Heart left ventricle (tissue), 13 donors: ENCODE measurements around the gene AFF3.

Source experiments
- POLR2A ChIP-seq, 2 donors: fragments of 450-650 bp; IDR thresholded peaks; one replicate each; pipeline ENCODE4 v1.6.1; 2017; ENCODE audit warnings: antibody characterized with exemption in 2 of 2, mild to moderate bottlenecking in 2 of 2, moderate library complexity in 2 of 2
- TF ChIP-seq, protein P1 (sequence below), 12 donors: fragments of 200-600 bp; sonication (generic) in 4 of 12; IDR thresholded peaks; one replicate each; pipeline versions ENCODE4 v1.5.0 to v1.8.0; 2018 to 2022; ENCODE audit warnings: antibody characterized with exemption in 12 of 12, mild to moderate bottlenecking in 5 of 12
- donor health status: ischemic (EF 13 %, LVEDD 7.1; RV severe dilation, severe dysfunction).
- donor health status: DM: no; HTN: yes; CAD: no.
- donor health status: DM: no; HTN: no; CAD: no.
- donor health status: ischemic (EF 25% LVEDD 6.9; RV normal size, moderate dysfunction).
- donor health status: ischemic (EF 25% LVEDD 5.7; RV mildly dilated, moderate dysfunction).
- donor health status: ischemic (EF 35%, LVEDD 5.7; RV mildly dilated, moderate dysfunction).
- donor health status: nonischemic (EF 11% LVEDD 7.7; RV severe dilation, severe dysfunction).
- donor health status: DM: yes; HTN: yes; CAD: no.
- donor health status: PGD.
- donor health status: ischemic (EF 29% LVEDD 5.4; RV normal size, mild dysfunction).
- donor health status: nonischemic (EF 23%, LVEDD 6.1; RV moderate dilation, normal function).

DNA sequence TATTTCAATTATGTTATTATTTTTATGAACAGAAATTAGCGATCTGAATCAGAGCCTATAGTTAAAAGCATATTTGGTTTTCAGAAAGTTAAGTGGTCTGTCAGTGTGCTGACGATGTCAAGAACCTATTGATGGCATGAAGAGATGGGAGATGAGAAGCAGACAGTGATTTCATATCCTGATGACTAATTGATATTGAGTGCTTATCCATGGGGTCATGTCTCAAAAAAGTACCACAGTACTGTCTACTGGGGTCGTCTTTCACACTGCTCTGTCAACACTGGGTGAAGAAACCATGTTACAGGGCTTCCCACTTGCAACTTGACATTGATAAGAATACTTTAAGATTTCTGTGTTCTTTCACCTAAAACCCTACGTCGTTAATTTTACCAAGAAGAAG, 297.1 kb downstream of the AFF3 start:
- TF ChIP-seq, protein P1, sequence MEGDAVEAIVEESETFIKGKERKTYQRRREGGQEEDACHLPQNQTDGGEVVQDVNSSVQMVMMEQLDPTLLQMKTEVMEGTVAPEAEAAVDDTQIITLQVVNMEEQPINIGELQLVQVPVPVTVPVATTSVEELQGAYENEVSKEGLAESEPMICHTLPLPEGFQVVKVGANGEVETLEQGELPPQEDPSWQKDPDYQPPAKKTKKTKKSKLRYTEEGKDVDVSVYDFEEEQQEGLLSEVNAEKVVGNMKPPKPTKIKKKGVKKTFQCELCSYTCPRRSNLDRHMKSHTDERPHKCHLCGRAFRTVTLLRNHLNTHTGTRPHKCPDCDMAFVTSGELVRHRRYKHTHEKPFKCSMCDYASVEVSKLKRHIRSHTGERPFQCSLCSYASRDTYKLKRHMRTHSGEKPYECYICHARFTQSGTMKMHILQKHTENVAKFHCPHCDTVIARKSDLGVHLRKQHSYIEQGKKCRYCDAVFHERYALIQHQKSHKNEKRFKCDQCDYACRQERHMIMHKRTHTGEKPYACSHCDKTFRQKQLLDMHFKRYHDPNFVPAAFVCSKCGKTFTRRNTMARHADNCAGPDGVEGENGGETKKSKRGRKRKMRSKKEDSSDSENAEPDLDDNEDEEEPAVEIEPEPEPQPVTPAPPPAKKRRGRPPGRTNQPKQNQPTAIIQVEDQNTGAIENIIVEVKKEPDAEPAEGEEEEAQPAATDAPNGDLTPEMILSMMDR (IDR thresholded peaks at IDR 0.05): no peak
- TF ChIP-seq POLR2A (IDR thresholded peaks at IDR 0.05): no peak
